ENCODE measurements around the gene MXRA8.

The MXRA8 gene

GRCh38 chr1:1306070-1306660 lies 52.2 kb downstream of the MXRA8 start:
- no peak for DNase-seq (ENCODE audit: low read depth)

GRCh38 chr1:1305300-1306069 lies 52.9 kb downstream of the MXRA8 start:
- peak; percentile 69 for DNase-seq (ENCODE audit: low read depth)

- DNase-seq (ENCODE audit: low read depth), result peak; percentile 68
These were observed 53.7 kb downstream of the MXRA8 start for GRCh38 chr1:1304331-1305299.

DNA sequence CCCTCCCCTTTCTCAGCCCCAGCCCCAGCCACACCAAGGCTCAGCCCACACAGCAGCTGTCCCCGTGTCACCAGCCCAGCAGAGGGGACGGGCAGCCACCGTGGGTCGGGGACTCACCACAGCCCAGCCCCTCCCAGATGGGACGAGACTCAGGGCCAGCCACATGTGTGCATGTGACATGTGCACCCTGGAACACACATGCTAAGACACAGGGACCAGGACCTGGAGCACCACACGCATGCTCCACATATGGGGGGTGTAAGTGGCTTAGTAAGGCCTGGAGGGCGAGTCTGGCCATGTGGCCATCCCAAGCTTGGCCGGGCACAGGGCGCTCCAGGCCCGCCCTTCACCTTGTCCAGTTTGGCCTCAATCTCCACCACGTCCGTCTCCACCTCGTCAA lies 54.6 kb downstream of the MXRA8 start:
- DNase-seq (ENCODE audit: low read depth), result no peak

DNA sequence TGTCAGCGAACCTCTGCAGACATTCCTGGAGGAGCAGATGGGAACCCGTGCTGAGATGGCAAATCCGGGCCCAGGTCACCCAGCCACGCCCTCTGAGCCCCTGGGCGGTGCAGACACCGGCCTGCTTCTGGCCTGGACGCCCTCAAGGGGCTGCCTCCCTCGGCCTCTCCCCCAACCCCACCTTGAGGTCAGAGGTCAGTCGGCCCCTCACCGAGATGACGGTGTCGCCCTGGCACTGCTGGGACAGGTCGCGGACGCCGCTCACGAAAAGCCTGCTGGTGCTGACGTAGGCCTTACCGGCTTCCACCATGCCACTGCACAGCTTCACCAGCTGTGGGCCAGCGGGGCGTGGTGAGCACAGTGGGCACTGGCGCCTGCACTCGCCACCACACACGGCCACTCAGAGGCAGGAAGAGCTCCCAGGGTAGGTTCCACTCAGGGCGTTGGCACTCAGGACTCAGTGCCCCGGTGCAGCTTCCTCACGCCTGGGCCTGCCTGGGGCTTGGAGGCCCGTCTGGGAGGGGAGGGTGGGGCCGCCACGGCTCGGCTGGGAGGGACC lies 55.3 kb downstream of the MXRA8 start:
- no peak for DNase-seq (ENCODE audit: low read depth)
